Omental fat pad (tissue), 4 donors: ENCODE measurements around the gene LRP1. TPM values are rescaled to one million over a fixed set of nuclear protein-coding genes. Genes with fewer than 3 reads are reported as not detected.

Source experiments
- ATAC-seq: fragments of 150-250 bp; one replicate; pipeline ENCODE4 v1.9.1; 2016; ENCODE audit warnings: mild to moderate bottlenecking, moderate library complexity; ENCODE audit not compliant: low FRiP score
- DNase-seq: peaks from one replicate; pipeline ENCODE4 v3.0.0-alpha.2; 2019; ENCODE audit warnings: low spot score
- total RNA-seq, 4 donors: library from RNA; depleted of rRNA; stranded (reverse); fragments of >200 nt; gene quantifications; one replicate each; pipeline ENCODE4 v1.1.0, GENCODE V29; 2016
- TF ChIP-seq, protein P1 (sequence below), 3 donors: fragments of 450-650 bp; IDR thresholded peaks; one replicate each; pipeline ENCODE4 v1.5.1; 2016 to 2017; ENCODE audit warnings: antibody characterized with exemption in 3 of 3, mild to moderate bottlenecking in 3 of 3, moderate library complexity in 2 of 3

The LRP1 gene
- total RNA-seq, 4 donors from 2014 or later, result 312 to 592 (median 571) TPM

GRCh38 chr12:57229634-57230380 is 101.5 kb downstream of the LRP1 start, which contains the start of gene SHMT2:
Gene SHMT2 (plus strand): TSS chr12:57229711. CDS start chr12:57229779, 68 bp downstream.
- DNase-seq, result peak; percentile 55
- TF ChIP-seq, protein P1, sequence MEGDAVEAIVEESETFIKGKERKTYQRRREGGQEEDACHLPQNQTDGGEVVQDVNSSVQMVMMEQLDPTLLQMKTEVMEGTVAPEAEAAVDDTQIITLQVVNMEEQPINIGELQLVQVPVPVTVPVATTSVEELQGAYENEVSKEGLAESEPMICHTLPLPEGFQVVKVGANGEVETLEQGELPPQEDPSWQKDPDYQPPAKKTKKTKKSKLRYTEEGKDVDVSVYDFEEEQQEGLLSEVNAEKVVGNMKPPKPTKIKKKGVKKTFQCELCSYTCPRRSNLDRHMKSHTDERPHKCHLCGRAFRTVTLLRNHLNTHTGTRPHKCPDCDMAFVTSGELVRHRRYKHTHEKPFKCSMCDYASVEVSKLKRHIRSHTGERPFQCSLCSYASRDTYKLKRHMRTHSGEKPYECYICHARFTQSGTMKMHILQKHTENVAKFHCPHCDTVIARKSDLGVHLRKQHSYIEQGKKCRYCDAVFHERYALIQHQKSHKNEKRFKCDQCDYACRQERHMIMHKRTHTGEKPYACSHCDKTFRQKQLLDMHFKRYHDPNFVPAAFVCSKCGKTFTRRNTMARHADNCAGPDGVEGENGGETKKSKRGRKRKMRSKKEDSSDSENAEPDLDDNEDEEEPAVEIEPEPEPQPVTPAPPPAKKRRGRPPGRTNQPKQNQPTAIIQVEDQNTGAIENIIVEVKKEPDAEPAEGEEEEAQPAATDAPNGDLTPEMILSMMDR (IDR thresholded peaks at IDR 0.05), result no peak
- ATAC-seq, result peak; percentile 83

GRCh38 chr12:57230381-57231155 is 102.3 kb downstream of the LRP1 start:
- no peak for DNase-seq

DNA sequence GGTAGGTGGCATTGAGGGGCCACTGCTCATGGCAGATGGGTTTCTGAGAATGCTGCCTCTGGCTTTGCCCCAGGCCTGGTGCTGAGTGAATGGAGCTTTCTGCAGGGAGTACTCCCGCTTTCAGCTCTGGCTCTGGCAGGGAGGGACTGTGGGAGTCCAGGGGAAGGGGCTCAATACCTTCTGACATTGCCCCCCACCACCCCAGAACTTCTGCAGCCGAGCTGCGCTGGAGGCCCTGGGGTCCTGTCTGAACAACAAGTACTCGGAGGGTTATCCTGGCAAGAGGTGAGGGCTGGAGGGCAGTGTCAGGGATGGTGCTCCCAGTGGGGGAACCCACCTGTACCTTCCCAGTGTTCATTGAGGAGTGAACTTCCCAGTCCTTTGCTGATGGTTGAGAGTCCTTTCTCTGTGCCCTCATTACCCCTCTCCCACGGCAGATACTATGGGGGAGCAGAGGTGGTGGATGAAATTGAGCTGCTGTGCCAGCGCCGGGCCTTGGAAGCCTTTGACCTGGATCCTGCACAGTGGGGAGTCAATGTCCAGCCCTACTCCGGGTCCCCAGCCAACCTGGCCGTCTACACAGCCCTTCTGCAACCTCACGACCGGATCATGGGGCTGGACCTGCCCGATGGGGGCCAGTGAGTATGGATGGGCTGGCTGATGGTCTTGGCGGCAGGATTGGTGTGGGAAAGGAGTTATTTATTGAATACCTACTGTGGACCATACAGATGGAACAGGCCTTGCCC is 103.2 kb downstream of the LRP1 start:
- TF ChIP-seq, protein P1 (IDR thresholded peaks at IDR 0.05), result no peak
- DNase-seq (no peak), ATAC-seq (no peak)

More at GRCh38 chr12:57230381-57231155, 102.3 kb downstream of the LRP1 start:
- ATAC-seq, result no peak
- TF ChIP-seq, protein P1 (IDR thresholded peaks at IDR 0.05), result no peak

GRCh38 chr12:57232156-57232756 is 104.0 kb downstream of the LRP1 start:
- no peak for DNase-seq
- no peak for ATAC-seq
- TF ChIP-seq, protein P1 (IDR thresholded peaks at IDR 0.05), result no peak

- no peak for ATAC-seq
- DNase-seq, result no peak
- TF ChIP-seq, protein P1 (IDR thresholded peaks at IDR 0.05), result no peak
Measured at GRCh38 chr12:57233357-57234232, 105.3 kb downstream of the LRP1 start.

- TF ChIP-seq, protein P1 (IDR thresholded peaks at IDR 0.05), result no peak
- DNase-seq, result no peak
- no peak for ATAC-seq
Measured at GRCh38 chr12:57234233-57234570, 105.9 kb downstream of the LRP1 start.
